Epithelial cell of esophagus (primary cell): ENCODE data around the gene HABP2.

Experiments used
- DNase-seq: peaks from one replicate; pipeline ENCODE4 v3.0.0; 2010; ENCODE audit warnings: low read depth
- H3K4me3 ChIP-seq: 2 replicates; pipeline ENCODE4 v1.5.1; 2011; ENCODE audit warnings: mild to moderate bottlenecking, low read length, control low read depth
- TF ChIP-seq, protein P1 (sequence below): IDR thresholded peaks from 2 replicates; pipeline ENCODE4 v1.5.1; 2011; ENCODE audit warnings: low read depth, mild to moderate bottlenecking, low read length, control low read depth, inconsistent platforms; ENCODE audit not compliant: insufficient read depth; ENCODE audit errors: missing control alignments

The HABP2 gene

DNA sequence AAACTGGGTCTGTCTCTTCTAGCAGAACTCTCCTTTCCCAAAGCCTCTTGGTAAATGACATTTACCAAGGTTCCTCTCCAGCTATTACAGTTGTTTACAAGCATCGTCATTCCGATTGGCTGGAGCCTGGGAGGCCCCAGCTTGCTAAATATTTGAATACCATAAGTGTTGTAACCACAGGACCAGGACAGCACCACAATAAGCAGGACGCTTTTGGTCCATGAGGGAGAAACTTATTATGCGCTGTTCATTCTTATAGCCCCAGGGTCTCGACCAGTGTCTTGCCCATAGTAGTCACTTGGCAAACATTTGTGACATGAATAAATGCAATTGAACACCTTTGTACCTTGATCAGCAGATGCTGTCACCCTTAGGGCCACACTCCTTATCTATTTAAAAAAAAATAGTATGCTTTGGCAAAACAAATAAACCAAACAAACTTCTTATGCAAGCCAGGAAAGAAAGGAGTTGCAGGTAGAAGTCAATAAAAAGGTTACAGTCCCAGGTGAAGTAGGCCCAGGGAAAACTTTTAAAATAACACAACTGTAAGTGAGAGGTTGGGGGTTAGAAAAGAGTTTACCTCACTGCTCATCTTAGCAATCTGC, 78.2 kb downstream of the HABP2 start:
- TF ChIP-seq, protein P1, sequence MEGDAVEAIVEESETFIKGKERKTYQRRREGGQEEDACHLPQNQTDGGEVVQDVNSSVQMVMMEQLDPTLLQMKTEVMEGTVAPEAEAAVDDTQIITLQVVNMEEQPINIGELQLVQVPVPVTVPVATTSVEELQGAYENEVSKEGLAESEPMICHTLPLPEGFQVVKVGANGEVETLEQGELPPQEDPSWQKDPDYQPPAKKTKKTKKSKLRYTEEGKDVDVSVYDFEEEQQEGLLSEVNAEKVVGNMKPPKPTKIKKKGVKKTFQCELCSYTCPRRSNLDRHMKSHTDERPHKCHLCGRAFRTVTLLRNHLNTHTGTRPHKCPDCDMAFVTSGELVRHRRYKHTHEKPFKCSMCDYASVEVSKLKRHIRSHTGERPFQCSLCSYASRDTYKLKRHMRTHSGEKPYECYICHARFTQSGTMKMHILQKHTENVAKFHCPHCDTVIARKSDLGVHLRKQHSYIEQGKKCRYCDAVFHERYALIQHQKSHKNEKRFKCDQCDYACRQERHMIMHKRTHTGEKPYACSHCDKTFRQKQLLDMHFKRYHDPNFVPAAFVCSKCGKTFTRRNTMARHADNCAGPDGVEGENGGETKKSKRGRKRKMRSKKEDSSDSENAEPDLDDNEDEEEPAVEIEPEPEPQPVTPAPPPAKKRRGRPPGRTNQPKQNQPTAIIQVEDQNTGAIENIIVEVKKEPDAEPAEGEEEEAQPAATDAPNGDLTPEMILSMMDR = no peak
- no peak for DNase-seq
- H3K4me3 ChIP-seq = no peak overlapping the region

DNA sequence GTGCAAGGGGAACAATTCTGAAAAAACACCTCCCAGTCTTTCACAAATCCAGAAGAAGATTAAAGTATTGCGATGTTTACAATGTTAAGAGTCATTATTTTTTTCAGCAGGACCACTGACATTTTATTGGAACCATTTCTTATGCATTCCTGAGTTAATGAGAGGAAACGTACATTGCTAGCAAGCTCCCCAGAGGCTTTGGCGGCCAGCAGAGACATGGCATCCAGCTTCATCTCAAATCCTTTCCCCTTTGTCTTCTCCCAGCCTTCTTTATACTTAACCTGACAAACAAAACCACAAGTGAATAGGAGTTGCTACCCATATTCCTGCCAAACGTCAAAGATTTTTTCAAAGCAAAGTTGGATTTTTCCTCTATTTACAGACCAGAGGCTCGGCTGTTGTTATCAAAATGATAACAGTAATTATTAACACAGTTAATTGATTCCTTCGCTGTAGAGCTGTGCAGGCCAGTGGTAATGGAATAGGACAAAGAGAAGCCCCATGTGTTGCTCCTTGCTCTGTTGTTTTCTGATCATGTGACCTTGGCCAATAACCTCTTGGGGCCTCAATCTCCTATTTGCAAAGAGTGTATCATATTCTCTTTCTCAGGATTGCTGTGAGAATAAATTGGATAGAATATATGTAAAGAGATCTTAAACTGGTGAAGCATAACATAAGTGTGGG, 79.0 kb downstream of the HABP2 start:
- no peak overlapping the region for H3K4me3 ChIP-seq
- TF ChIP-seq, protein P1 = no peak
- DNase-seq = no peak
